ENCODE measurements around the gene TPCN2. TPM values are rescaled to one million over a fixed set of nuclear protein-coding genes. Genes with fewer than 3 reads are reported as not detected.

TPCN2 gene
- total RNA-seq, 3 donors from 2014 or later: 19.5 to 37.4 (median 20.7) TPM

GRCh38 chr11:69159150-69159852, 110.6 kb downstream of the TPCN2 start:
- no peaks in the 10 kb centered on the region for H3K4me1 ChIP-seq (ENCODE audit: low read depth)
- DNase-seq: no peak
- intact Hi-C loops (cut with DNase I, micrococcal nuclease): no loop called here
- TF ChIP-seq CTCF (IDR thresholded peaks at IDR 0.05): no peak
- no peak for ATAC-seq
- no peaks in the 10 kb centered on the region for H3K36me3 ChIP-seq (ENCODE audit: low read depth)
- no peak overlapping the region for H3K4me3 ChIP-seq
- H3K9me3 ChIP-seq: no peaks in the 10 kb centered on the region

- H3K4me1 ChIP-seq (ENCODE audit: low read depth): no peaks in the 10 kb centered on the region
- no peaks in the 10 kb centered on the region for H3K36me3 ChIP-seq (ENCODE audit: low read depth)
- no peak overlapping the region for H3K4me3 ChIP-seq
- TF ChIP-seq CTCF (IDR thresholded peaks at IDR 0.05): no peak
- DNase-seq (no peak), ATAC-seq (no peak)
- intact Hi-C loops (cut with DNase I, micrococcal nuclease): no loop called here
- H3K9me3 ChIP-seq: no peaks in the 10 kb centered on the region
Observed at GRCh38 chr11:69160296-69161116, 111.8 kb downstream of the TPCN2 start.

GRCh38 chr11:69161117-69161407, 112.3 kb downstream of the TPCN2 start:
- DNase-seq: no peak
- no peaks in the 10 kb centered on the region for H3K36me3 ChIP-seq (ENCODE audit: low read depth)
- TF ChIP-seq CTCF (IDR thresholded peaks at IDR 0.05): no peak
- no peaks in the 10 kb centered on the region for H3K9me3 ChIP-seq
- intact Hi-C loops (cut with DNase I, micrococcal nuclease): no loop called here
- ATAC-seq: no peak
- no peaks in the 10 kb centered on the region for H3K4me1 ChIP-seq (ENCODE audit: low read depth)
- no peak overlapping the region for H3K4me3 ChIP-seq

- DNase-seq: no peak
- H3K4me3 ChIP-seq: no peak overlapping the region
- TF ChIP-seq CTCF (IDR thresholded peaks at IDR 0.05): no peak
- intact Hi-C loops (cut with DNase I, micrococcal nuclease): no loop called here
- no peaks in the 10 kb centered on the region for H3K4me1 ChIP-seq (ENCODE audit: low read depth)
- no peaks in the 10 kb centered on the region for H3K9me3 ChIP-seq
- no peaks in the 10 kb centered on the region for H3K36me3 ChIP-seq (ENCODE audit: low read depth)
- no peak for ATAC-seq
Observed at GRCh38 chr11:69162505-69162904, 113.8 kb downstream of the TPCN2 start.

- ATAC-seq: no peak
- DNase-seq: no peak
- TF ChIP-seq CTCF (IDR thresholded peaks at IDR 0.05): no peak
- intact Hi-C loops (cut with DNase I, micrococcal nuclease): no loop called here
- Histone ChIP-seq H3K36me3 (ENCODE audit: low read depth) (no peaks in the 10 kb centered on the region), H3K9me3 (no peaks in the 10 kb centered on the region), H3K4me3 (no peak overlapping the region), H3K4me1 (ENCODE audit: low read depth) (no peaks in the 10 kb centered on the region)
Observed at GRCh38 chr11:69163842-69164241, 115.1 kb downstream of the TPCN2 start.

Data from mucosa of descending colon (tissue), 3 donors.